ENCODE data around the gene FAM8A1.
"Not testable (repeated sequence)": the region's sequence is repeated elsewhere in the genome, so short reads cannot be mapped to it uniquely, and the experiment has no call there.

Gene FAM8A1, protein sequence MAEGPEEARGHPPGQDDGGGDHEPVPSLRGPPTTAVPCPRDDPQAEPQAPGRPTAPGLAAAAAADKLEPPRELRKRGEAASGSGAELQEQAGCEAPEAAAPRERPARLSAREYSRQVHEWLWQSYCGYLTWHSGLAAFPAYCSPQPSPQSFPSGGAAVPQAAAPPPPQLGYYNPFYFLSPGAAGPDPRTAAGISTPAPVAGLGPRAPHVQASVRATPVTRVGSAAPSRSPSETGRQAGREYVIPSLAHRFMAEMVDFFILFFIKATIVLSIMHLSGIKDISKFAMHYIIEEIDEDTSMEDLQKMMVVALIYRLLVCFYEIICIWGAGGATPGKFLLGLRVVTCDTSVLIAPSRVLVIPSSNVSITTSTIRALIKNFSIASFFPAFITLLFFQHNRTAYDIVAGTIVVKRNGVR

DNA sequence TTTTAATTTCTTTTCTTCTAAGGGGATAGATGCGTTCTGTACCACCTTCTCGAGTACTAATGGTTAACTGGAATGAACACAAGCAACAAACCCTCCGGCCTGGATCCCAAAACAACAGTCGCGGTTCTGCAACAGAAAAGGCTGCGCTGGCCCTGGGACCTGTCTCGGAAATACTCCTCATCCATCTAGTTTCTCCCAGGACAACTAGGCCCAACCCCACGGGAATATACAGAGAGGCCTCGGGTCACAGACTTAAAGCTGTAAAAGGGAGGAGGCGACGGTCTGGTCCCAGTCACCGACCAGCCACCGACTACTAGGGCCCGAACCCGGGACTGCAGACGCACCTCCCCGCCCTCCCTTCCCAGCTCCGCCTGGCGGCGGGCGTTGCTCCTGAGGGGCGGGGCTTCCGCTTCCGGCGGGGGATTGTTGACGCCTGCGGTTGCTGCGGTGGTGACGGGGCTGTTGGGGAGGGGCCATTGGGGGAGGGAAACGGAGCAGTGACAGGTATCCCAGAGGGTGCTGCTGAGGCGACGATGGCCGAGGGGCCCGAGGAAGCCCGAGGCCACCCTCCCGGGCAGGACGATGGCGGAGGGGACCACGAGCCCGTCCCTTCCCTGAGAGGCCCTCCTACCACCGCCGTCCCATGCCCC, at the start of gene FAM8A1:
TSS of gene FAM8A1 (plus strand) at position 426 of the 650 bp plus-strand sequence. CDS start at position 534, 108 bp downstream.
- peak; percentile 98 for DNase-seq

DNA sequence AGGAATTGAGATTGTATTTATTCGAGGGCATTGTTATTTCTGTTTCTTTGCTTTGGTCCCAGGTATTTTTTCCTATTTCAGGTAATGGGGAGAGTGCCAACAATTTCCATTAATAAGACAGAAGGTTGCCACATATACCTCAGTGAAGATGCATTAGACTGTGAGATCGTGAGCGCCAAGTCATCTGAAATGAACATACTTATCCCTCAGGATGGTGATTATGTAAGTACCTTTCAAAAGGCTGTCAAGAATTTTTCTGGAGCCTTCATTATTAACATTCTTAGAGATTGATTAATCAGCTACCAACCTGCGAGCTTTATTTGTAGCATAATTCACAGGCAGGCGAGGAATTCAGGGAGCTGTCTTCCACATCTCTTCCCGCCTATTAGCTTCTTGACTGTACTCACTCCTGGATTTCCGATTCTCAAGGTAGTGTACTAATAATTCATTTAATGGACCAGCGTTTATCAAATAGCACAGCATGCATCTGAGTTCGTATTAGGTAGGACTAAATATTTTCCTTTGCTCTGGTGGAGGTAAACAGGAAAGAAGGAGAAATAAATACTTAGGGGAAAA, 48.6 kb upstream of the FAM8A1 start:
- no peak for DNase-seq

DNA sequence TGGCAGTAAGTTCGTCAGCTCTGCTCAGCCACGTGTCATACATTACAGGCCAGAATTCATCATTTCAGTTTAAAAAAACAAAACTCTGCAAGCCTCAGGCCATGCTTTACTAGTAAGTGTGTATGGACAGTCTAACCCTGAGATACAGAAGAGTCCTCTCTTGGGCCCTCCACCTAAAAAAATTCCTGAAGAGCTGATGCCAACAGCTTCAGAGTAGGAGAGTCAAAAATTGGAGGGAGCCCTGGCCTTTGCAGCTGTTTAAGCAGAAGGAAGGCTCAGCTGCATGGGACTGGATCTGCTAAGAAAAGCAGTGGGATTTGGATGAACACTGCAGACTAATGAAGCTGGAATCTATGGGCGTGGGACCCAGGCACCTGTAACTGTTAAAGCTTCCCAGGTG, 47.2 kb upstream of the FAM8A1 start:
- DNase-seq: no peak

DNA sequence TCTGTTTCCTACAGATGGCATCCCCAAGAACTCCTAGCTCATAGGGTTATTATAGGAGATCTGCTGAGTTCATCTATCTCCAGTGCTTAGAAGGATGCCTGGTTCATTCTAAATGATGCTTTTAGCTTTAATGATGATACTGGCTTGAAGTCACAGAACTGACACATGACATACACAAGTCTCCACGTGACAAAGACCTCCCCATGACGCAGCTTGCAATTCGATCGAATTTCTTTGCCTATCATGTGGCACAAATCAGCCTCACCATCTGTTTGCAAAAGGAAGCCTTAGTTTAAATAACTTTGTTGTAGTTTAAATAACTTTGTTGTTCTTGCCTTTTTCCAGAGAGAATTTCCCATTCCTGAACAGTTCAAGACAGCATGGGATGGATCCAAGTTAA, 44.1 kb upstream of the FAM8A1 start:
- DNase-seq: no peak

DNA sequence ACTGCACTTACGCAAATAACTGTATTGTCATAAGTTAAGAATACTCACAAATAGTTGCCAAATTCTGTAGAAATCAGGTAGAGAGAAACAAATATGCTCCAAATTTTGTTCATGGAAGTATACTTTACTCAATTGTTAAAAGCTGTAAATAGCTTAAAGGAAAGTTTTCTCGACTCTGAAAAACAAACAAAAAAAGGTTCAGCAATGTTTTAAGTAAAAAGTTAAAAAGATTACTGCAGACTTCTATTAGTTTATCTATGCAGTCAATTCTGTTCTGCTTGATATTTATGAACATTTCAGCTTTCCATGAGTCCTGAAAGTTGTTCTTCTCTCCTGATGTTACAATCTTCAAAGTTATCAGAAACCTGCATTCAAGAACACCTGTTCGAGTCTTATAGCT, 37.5 kb upstream of the FAM8A1 start:
- DNase-seq: no peak

DNA sequence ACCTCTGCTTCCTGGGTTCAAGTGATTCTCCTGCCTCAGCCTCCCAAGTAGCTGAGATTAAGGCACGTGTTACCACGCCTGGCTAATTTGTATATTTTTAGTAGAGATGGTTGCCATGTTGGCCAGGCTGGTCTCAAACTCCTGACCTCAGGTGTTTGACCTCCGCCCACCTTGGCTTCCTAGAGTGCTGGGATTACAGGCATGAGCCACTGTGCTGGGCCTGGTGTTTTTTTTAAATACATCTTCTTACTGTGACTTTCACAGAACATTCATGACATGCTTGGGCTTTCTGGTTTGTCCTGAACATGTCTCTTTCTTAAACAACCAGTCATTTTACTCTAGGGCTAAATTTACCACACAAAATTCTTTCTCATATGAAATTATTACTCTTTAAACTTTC, 34.7 kb upstream of the FAM8A1 start:
- DNase-seq: peak; percentile 7

DNA sequence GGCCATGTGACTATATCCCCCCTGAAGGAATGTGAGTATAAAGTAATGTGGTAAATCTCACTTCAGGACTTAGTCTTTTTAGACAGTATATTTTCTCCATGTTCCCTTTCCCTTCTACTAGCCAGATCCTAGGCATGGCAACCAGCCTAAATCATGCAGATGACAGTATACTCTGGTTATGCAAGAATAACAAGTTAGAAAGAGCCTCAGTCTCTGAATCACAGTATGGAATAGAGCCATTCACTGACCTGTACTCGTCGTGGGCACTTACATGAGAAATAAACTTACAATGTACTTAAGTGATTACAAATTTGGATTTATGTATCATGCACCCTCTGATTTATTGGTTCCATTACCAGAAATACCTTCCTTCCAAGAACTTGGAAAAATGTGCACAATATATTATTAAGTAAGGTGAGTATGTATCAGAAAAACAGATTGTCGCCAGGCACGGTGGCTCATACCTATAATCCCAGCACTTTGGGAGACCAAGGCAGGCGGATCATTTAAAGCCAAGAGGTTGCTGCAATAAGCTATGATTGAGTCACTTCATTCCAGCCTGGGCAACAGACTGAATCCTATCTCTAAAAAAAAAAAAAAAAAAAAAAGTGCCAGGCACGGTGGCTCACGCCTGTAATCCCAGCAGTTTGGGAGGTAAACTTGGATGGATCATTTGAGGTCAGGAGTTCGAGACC, 25.1 kb upstream of the FAM8A1 start:
- no peak for DNase-seq

DNA sequence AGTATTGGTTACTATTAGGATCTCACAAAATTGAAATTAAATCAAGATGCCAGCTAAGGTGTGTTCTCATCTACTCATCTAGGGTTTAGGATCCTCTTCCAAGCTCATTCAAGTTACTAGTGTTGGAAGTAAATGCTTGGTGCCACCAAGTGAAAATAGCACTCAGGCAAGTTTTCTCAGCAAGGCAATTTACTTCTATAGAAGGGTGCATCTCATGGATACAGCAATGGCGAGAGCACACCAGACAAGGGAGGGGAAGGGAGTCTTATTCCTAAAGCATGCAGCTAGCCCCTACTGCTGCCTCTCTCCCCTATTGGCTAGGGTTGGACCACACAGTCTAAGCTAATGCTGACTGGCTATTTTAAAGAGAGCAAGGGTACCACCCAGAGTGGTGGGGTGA, 23.0 kb upstream of the FAM8A1 start:
- no peak for DNase-seq

DNA sequence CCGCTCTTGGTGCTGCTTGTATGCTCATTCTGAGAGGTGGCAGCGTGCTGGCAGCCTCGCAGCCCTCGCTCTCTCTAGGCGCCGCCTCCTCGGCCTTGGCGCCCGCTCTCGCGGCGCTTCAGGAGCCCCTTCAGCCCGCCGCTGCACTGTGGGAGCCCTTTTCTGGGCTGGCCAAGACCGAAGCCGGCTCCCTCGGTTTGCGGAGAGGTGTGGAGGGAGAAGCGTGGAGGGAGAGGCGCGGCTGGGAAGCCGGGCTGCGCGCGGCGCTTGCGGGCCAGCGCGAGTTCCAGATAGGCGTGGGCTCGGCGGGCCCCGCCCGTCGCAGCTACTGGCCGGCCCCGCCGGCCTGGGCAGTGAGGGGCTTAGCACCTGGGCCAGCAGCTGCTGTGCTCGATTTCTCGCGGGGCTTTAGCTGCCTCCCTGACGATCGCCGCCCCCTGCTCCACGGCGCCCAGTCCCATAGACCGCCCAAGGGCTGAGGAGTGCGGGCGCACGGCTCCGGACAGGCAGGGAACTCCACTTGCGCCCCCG, 19.5 kb upstream of the FAM8A1 start:
- DNase-seq: peak; percentile 74

DNA sequence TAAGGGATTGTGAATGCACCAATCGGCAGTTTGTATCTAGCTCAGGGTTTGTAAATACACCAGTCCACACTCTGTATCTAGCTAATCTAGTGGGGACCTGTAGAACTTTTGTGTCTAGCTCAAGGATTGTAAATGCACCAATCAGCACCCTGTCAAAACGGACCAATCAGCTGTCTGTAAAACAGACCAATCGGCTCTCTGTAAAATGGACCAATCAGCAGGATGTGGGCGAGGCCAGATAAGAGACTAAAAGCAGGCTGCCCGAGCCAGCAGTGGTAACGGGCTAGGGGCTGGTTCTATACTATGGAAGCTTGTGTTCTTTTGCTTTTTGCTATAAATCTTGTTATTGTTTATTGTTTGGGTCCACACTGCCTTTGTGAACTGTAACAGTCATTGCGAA, 18.8 kb upstream of the FAM8A1 start:
- peak; percentile 18 for DNase-seq

DNA sequence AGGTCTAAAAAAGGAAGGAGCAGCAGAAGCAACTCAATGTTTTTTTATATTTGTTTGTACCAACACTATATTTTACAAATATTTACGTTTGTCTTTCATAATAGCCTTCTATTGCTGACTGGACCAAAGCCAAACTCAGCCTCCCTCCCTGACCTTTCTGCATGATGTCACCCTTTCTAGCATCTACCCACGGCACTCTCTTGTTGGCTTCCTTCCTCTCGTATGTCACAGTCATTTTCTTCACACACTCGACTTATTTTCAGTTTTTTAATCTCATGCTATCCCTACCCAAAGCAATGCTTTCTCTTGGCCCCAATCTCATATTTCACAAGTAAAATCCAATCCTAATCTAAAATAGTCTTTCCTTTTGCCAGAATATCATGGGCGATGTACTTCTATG, 16.3 kb upstream of the FAM8A1 start:
- DNase-seq: peak; percentile 55

DNA sequence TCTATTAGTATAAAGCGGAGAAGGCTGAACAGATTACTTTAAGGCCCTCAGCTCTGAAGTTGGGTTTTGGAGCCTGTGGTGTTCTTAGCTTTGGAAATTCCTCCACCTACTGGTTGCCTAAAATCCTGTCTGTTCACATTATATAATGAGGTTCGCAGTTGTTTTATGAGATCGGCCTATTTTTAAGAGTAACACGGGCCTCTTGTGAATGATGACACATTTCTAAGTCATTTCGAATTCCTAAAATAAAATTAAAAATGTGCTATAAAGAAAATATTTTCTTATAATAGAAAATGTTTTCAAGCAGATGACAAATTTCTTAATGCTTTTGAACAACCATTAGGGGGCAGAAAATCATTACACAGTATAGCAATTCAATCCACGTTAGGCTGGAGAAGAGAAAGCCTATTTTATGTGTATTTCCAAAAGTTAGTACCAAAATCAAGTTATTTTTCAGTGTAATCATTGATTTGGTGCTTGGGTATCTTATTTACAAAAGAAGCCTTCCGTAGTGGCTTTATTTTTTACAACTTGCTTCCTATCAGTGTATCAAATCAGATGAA, 15.8 kb upstream of the FAM8A1 start:
- DNase-seq: peak; percentile 84

DNA sequence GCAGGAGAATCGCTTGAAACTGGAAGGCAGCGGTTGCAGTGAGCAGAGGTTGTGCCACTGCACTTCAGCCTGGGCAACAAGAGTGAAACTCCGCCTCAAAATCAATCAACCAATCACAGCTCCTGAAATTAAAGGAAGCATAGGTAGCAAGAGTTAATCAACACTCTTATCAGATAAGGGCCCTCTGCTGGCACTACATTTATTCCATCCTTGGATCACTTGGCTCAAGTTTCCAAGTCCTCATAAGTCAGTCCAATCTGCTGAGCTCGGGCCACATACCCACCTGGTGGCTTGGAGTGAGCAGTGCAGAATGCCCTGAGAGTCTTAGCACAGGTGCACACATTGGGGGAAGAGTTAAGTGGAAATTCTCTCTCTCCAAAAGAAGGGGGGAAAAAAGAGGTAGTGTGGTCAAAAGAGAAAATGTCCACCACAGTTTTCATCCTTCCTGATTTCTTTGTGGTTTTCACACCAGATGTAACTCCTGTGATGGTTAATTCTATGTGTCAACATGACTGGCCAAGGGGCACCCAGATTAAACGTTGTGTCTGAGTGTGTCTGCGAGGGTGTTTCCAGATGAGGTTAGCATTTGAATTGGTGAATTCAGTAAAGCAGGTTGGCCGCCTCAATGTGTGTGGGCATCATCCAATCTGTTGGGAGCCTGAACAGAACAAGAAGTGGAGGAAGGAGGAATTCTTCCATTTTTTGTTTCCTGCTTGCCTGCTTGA, 14.2 kb upstream of the FAM8A1 start:
- DNase-seq: peak; percentile 68

DNA sequence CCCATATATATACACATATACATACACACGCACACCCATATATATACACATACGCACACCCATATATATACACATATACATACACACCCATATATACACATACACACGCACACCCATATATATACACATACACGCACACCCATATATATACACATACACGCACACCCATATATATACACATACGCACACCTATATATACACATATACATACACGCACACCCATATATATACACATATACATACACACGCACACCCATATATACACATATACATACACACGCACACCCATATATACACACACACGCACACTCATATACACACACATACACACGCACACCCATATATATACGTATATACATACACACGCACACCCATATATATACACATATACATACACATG, 13.5 kb upstream of the FAM8A1 start:
- DNase-seq: not testable (repeated sequence)

DNA sequence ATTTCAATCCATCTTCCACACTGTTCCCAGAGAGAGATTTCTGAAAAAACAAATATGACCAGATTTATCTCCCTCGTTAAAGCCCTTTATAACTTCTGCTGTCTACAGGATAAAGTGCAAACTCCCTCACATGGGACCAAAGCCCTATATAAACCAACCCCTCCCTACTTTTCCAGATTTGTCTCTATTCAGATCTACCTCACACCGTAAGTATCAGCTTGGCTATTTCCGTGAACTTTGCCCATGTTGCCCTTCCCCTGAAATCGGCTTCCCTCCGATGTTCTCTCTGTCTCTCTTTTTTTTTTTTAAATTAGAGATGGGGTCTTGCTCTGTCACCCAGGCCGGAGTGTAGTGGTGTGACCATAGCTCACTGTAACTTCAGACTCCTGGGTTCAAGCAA, 12.1 kb upstream of the FAM8A1 start:
- no peak for DNase-seq

DNA sequence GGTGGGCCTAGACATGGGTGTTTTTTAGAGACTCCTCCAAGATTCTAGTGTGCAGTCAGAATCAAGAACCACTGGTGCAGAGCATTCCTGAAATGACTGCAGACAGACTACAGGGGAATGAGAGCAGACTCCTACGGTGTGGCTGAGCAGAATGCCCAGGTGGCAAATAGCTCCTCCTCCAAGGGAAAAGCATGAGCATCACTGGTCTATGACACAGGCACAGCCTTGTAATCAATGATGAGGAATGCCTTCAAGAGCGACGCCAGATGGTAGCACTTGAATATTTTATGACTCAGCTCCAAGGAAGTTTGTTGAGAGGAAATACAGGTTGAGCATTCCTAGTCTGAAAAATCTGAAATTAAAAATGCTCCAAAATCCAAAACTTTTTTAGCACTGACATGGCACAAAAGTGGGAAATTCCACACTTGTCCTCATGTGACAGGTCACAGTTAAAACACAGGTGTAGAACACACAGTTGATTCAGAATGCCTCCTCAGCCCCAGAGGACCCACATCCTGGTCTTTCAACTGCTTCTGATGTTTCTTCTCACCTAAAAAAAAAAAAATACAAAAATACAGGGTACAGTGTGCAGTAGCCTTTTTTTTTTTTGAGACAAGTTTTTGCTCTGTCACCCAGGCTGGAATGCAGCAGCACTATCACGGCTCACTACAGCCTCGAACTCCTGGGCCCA, 10.6 kb upstream of the FAM8A1 start:
- DNase-seq: peak; percentile 84

DNA sequence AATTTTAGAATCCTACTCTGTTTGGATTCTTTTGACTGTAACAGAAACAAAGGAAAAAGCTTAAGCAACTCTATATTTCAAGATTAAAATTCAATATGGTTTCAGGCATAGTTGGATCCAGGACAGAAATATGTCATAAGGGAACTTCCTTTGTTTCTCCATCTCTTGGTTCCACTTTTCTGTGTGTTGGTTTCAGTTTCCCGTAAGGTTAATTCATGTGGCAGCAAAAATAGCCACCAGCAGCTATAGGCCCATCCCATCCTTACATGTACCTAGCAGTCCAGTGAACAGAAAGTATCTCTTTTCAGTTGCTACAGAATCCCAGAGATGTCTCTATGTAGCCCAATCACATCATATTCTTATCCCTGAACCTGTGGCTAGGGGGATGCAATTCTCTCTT, 8.8 kb upstream of the FAM8A1 start:
- DNase-seq: no peak

DNA sequence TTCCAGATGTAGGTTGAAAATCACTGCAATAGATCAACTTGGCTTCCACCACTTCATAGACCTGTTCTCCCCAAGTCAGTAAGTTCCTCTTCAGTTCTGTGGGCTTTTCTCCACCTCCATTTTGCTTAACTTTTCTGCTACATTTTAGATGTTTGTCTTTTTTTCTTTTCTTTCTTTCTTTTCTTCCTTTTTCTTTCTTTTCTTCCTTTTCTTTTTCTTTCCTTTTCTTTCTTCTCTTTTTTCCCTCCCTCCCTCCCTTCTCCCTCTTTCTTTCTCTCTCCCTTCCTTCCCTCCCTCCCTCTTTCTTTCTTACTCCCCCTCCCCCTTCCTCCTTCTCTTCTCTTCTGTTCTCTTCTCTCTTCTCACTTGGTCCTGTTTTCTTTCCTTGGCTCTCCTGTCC, 6.9 kb upstream of the FAM8A1 start:
- DNase-seq: no peak

DNA sequence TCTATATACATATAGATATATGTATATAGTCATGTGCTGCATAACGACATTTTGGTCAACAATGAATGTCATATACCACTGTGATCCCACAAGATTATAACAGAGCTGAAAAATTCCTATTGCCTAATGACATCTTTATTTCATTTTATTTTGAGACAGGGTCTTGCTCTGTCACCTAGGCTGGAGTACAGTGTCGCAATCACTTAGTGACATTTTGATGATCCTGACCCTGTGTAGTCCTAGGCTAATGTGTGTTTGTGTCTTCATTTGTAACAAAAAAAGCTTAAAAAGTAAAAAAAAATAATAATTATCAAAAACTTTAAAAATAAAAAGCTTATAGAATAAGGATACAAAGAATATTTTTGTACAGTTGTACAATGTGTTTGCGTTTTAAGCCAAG, 4.0 kb upstream of the FAM8A1 start:
- DNase-seq: no peak

DNA sequence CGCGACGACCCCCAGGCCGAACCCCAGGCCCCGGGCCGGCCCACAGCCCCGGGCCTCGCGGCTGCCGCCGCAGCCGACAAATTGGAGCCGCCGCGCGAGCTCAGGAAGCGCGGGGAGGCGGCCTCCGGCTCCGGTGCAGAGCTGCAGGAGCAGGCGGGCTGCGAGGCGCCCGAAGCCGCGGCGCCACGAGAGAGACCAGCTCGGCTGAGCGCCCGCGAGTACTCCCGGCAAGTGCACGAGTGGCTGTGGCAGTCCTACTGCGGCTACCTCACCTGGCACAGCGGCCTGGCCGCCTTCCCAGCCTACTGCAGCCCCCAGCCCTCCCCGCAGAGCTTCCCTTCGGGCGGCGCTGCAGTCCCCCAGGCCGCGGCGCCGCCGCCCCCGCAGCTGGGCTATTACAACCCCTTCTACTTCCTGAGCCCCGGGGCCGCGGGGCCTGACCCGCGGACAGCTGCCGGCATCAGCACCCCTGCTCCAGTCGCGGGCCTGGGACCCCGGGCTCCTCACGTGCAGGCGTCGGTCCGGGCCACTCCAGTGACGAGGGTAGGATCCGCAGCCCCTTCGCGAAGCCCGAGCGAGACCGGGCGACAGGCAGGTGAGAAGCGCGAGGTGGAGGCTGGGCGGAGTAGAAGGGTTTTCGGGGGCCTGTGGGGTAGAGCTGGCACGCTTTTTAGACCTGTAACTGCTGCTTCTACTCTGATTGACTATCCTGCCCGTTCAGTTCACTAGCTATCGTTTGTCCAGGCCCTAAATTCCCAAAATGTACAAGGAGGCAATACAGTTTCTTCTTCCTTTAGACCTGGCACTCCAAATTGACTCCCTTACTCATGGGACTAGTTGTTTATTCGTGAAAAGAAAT, 654 bp downstream of the FAM8A1 start:
- peak; percentile 79 for DNase-seq

DNA sequence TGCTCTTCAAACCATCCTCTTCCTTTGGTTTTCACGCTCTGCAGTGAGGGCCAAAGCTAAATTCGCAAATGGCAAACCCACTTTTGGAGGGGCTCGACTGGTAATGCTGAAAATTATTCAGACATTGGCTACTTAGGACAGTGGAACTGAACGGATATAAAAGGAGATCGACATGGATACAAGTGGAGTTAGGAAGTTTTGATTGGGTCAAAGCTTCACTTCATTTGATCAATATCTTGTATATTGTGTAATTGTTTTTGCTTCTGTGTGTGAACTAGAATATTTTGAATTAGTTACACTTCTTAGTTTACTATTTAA, 1.2 kb downstream of the FAM8A1 start:
- DNase-seq: peak; percentile 52
